Liver (tissue), 9 donors: ENCODE results near the gene INSR. TPM values are rescaled to one million over a fixed set of nuclear protein-coding genes. Genes with fewer than 3 reads are reported as not detected.

Source experiments
- DNase-seq: peaks from one replicate; pipeline ENCODE4 v3.0.0-alpha.2; 2017; ENCODE audit warnings: low spot score
- H3K27ac ChIP-seq, 2 donors: one replicate each; pipeline ENCODE4 v1.7.0; 2013; ENCODE audit warnings: inconsistent platforms in 2 of 2, low read length in 2 of 2, control low read depth in 1 of 2, low read depth in 1 of 2, mild to moderate bottlenecking in 1 of 2
- H3K27me3 ChIP-seq, 4 donors: one replicate each; pipeline versions ENCODE4 v1.6.1 to v1.7.0; 2013; ENCODE audit warnings: low read length in 3 of 4, inconsistent platforms in 1 of 4, mild to moderate bottlenecking in 1 of 4, moderate library complexity in 1 of 4; ENCODE audit not compliant: control insufficient read depth in 4 of 4, insufficient read depth in 4 of 4
- H3K36me3 ChIP-seq, 4 donors: one replicate each; pipeline versions ENCODE4 v1.6.1 to v1.7.0; 2013; ENCODE audit warnings: low read length in 3 of 4, mild to moderate bottlenecking in 3 of 4, low read depth in 1 of 4, moderate library complexity in 1 of 4; ENCODE audit not compliant: control insufficient read depth in 4 of 4, insufficient read depth in 3 of 4
- H3K4me1 ChIP-seq, 4 donors: one replicate each; pipeline versions ENCODE4 v1.6.1 to v1.7.0; 2013; ENCODE audit warnings: low read length in 3 of 4, mild to moderate bottlenecking in 3 of 4, moderate library complexity in 1 of 4; ENCODE audit not compliant: control insufficient read depth in 4 of 4, insufficient read depth in 4 of 4
- H3K4me3 ChIP-seq, 3 donors: one replicate each; pipeline versions ENCODE4 v1.6.1 to v1.7.0; 2013; ENCODE audit warnings: low read length in 3 of 3, control low read depth in 1 of 3, low read depth in 1 of 3, mild to moderate bottlenecking in 1 of 3
- H3K9ac ChIP-seq, 2 donors: one replicate each; pipeline ENCODE4 v1.7.0; 2013; ENCODE audit warnings: low read length in 2 of 2, mild to moderate bottlenecking in 2 of 2, moderate library complexity in 2 of 2, control low read depth in 1 of 2, low read depth in 1 of 2
- H3K9me3 ChIP-seq, 4 donors: one replicate each; pipeline versions ENCODE4 v1.6.1 to v1.7.0; 2013; ENCODE audit warnings: low read length in 3 of 4; ENCODE audit not compliant: control insufficient read depth in 4 of 4
- ATF3 ChIP-seq: IDR thresholded peaks from 2 replicates; pipeline ENCODE4 v1.6.1; 2016; ENCODE audit warnings: antibody characterized with exemption
- EGR1 ChIP-seq, 2 donors: IDR thresholded peaks; 2 replicates each; pipeline ENCODE4 v1.6.1; 2016 to 2018; ENCODE audit warnings: antibody characterized with exemption in 2 of 2, low read depth in 2 of 2
- FOXA1 ChIP-seq: IDR thresholded peaks from 2 replicates; pipeline ENCODE4 v1.6.1; 2016; ENCODE audit warnings: antibody characterized with exemption
- FOXA2 ChIP-seq: IDR thresholded peaks from 2 replicates; pipeline ENCODE4 v1.6.1; 2016; ENCODE audit warnings: antibody characterized with exemption
- GABPA ChIP-seq, 2 donors: IDR thresholded peaks in 1 of 2; conservative IDR thresholded peaks in 1 of 2; 2 replicates each; pipeline ENCODE4 v1.6.1; 2016; ENCODE audit warnings: antibody characterized with exemption in 2 of 2, mild to moderate bottlenecking in 1 of 2, moderate library complexity in 1 of 2
- HNF4A ChIP-seq, 2 donors: conservative IDR thresholded peaks; 2 replicates each; pipeline ENCODE4 v1.6.1; 2016; ENCODE audit warnings: antibody characterized with exemption in 2 of 2, mild to moderate bottlenecking in 2 of 2
- HNF4G ChIP-seq: IDR thresholded peaks from 2 replicates; pipeline ENCODE4 v1.6.1; 2016; ENCODE audit warnings: antibody characterized with exemption
- JUND ChIP-seq, 2 donors: IDR thresholded peaks; 2 replicates each; pipeline ENCODE4 v1.6.1; 2016; ENCODE audit warnings: antibody characterized with exemption in 2 of 2
- MAX ChIP-seq: IDR thresholded peaks from 2 replicates; pipeline ENCODE4 v1.6.1; 2016; ENCODE audit warnings: antibody characterized with exemption
- NR2F2 ChIP-seq: IDR thresholded peaks from 2 replicates; pipeline ENCODE4 v1.6.1; 2016; ENCODE audit warnings: antibody characterized with exemption
- RAD21 ChIP-seq, 2 donors: IDR thresholded peaks; 2 replicates each; pipeline ENCODE4 v1.6.1; 2016; ENCODE audit warnings: antibody characterized with exemption in 2 of 2, mild to moderate bottlenecking in 2 of 2
- REST ChIP-seq: IDR thresholded peaks from 2 replicates; pipeline ENCODE4 v1.6.1; 2016; ENCODE audit warnings: antibody characterized with exemption, mild to moderate bottlenecking
- RXRA ChIP-seq, 2 donors: IDR thresholded peaks; 2 replicates each; pipeline ENCODE4 v1.6.1; 2017 to 2018; ENCODE audit warnings: antibody characterized with exemption in 2 of 2, mild to moderate bottlenecking in 1 of 2
- SP1 ChIP-seq: IDR thresholded peaks from 2 replicates; pipeline ENCODE4 v1.6.1; 2018; ENCODE audit warnings: antibody characterized with exemption, mild to moderate bottlenecking
- TAF1 ChIP-seq: conservative IDR thresholded peaks from 2 replicates; pipeline ENCODE4 v1.6.1; 2016; ENCODE audit warnings: antibody characterized with exemption, mild to moderate bottlenecking
- YY1 ChIP-seq: IDR thresholded peaks from 2 replicates; pipeline ENCODE4 v1.6.1; 2016; ENCODE audit warnings: antibody characterized with exemption, mild to moderate bottlenecking
- ZBTB33 ChIP-seq: IDR thresholded peaks from 2 replicates; pipeline ENCODE4 v1.6.1; 2016; ENCODE audit warnings: antibody characterized with exemption
- WGBS: extraction: QIAGEN DNeasy Blood & Tissue Kit; methylation state at CpG from one replicate; pipeline ENCODE4 v1.1.7; 2013; 5-methylcytosine and 5-hydroxymethylcytosine counted together
- polyA plus RNA-seq, 2 donors: library from polyadenylated mRNA; stranded (reverse) in 1 of 2; unstranded in 1 of 2; fragments of 200-250 nt in 1 of 2; fragments of >200 nt in 1 of 2; fragmentation: Nextera tagmentation in 1 of 2; extraction: Ambion mirVana in 1 of 2; gene quantifications; one replicate each; pipeline versions ENCODE4 v1.2.1 to v1.2.3, GENCODE V29; 2013 to 2015
- total RNA-seq, 2 donors: library from RNA; depleted of rRNA; stranded (reverse); fragments of >200 nt; gene quantifications; one replicate each; pipeline ENCODE4 v1.2.3, GENCODE V29; 2014
- donor health status: healthy.
- donor health status: healthy.
- donor health status: healthy.
- donor health status: healthy.
- donor health status: healthy.

Gene INSR
- total and polyA plus RNA-seq, 4 donors, result 16.5 to 97.5 (median 50.8) TPM

- H3K4me1 ChIP-seq, result peaks cover 0 to 2% (median 0%) of the 10 kb centered on the region in 4 donors
- no peaks in the 10 kb centered on the region for H3K36me3 ChIP-seq
- 84% methylated on average over 4 of the region's 4 CpGs for WGBS
- no peak overlapping the region for H3K27ac ChIP-seq
- no peak for TF ChIP-seq FOXA2
- TF ChIP-seq ZBTB33, result no peak
- TF ChIP-seq SP1, result no peak
- no peak for TF ChIP-seq ATF3
- TF ChIP-seq RAD21 (IDR thresholded peaks at IDR 0.05), result no peak
- TF ChIP-seq NR2F2, result no peak
- no peak for TF ChIP-seq JUND (IDR thresholded peaks at IDR 0.05)
- TF ChIP-seq REST, result no peak
- no peak for TF ChIP-seq MAX
- TF ChIP-seq FOXA1, result no peak
- TF ChIP-seq HNF4G, result no peak
- TF ChIP-seq YY1, result no peak
- no peak for TF ChIP-seq TAF1
- H3K9me3 ChIP-seq, result no peaks in the 10 kb centered on the region
- no peak for DNase-seq
- no peak overlapping the region for H3K4me3 ChIP-seq
- H3K27me3 ChIP-seq, result no peaks in the 10 kb centered on the region
- H3K9ac ChIP-seq, result no peak overlapping the region
Measured at GRCh38 chr19:7251494-7251893, 42.7 kb downstream of the INSR start.

- H3K27me3 ChIP-seq, result no peaks in the 10 kb centered on the region
- no peak for DNase-seq
- no peak overlapping the region for H3K27ac ChIP-seq
- no peaks in the 10 kb centered on the region for H3K36me3 ChIP-seq
- peaks cover 0 to 2% (median 0%) of the 10 kb centered on the region in 4 donors for H3K4me1 ChIP-seq
- 58% methylated on average over 4 of the region's 4 CpGs for WGBS
- no peaks in the 10 kb centered on the region for H3K9me3 ChIP-seq
- no peak for TF ChIP-seq HNF4G
- no peak for TF ChIP-seq HNF4A (conservative IDR thresholded peaks at IDR 0.05)
- TF ChIP-seq GABPA (IDR thresholded peaks at IDR 0.05 in 1 of 2, conservative IDR thresholded peaks at IDR 0.05 in 1 of 2), result no peak
- TF ChIP-seq TAF1, result no peak
- TF ChIP-seq ZBTB33, result no peak
- no peak for TF ChIP-seq FOXA2
- no peak for TF ChIP-seq JUND (IDR thresholded peaks at IDR 0.05)
- no peak for TF ChIP-seq RAD21 (IDR thresholded peaks at IDR 0.05)
- no peak for TF ChIP-seq SP1
- TF ChIP-seq RXRA (IDR thresholded peaks at IDR 0.05), result no peak
- TF ChIP-seq FOXA1, result no peak
- TF ChIP-seq ATF3, result no peak
- no peak for TF ChIP-seq EGR1 (IDR thresholded peaks at IDR 0.05; ENCODE audit: low read depth in 2 of 2)
- H3K4me3 ChIP-seq, result no peak overlapping the region
- H3K9ac ChIP-seq, result no peak overlapping the region
Measured at GRCh38 chr19:7250951-7251350, 43.3 kb downstream of the INSR start.
